Measurements from ENCODE around the gene RNF151. TPM values are rescaled to one million over a fixed set of nuclear protein-coding genes. Genes with fewer than 3 reads are reported as not detected.

The RNF151 gene
- total RNA-seq, 1 experiment from 2014 or later = 0.28 TPM

DNA sequence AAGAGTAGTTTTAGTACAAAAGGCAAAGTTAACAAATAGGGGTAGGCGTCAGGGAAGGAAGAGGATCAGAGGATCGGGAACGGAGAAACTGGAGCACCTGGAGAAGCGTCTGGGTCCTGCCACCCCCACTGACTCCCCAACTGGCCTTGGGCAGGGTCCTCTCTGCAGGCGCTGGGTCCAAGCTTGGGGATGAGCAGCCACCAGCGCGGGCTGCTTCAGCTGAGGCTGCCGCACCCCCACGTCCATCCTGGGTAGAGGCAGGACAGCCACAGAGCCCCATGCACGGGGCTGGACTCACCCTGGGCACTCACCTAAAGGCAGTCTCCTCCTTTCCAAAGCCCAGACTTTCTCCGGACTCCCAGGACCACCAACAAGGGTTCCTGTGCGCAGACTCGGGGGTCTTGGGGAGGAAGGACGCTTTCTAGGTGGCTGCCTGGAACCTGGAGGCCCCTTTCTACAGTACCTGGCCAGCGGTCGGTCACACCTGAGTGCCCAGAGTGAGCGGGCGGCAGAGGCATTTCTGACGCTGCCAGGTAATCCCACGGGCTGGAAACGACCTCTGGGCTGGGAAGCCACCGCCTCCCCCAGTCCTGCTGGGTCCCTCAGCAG lies 49.5 kb upstream of the RNF151 start:
- Histone ChIP-seq H2BK12ac (ENCODE audit: insufficient read length, low read depth, low read length) (no peak overlapping the region), H3K4ac (ENCODE audit: low read depth, low read length) (no peak overlapping the region), H3K27ac (ENCODE audit: insufficient read length, low read depth, low read length) (no peak overlapping the region), H3K9me3 (ENCODE audit: control insufficient read depth, low read depth, low read length) (no peaks in the 10 kb centered on the region), H3K23me2 (ENCODE audit: insufficient read length, low read depth, low read length, poor library complexity, severe bottlenecking) (peaks cover 4% of the 10 kb centered on the region), H3K14ac (ENCODE audit: insufficient read depth, low read length) (no peak overlapping the region; the same call in 1 of the 2 replicates), H4K5ac (ENCODE audit: insufficient read length, low read depth, low read length) (no peak overlapping the region), H4K8ac (replicated peaks; ENCODE audit: insufficient read length, low read depth, low read length) (no peak overlapping the region), H2BK15ac (ENCODE audit: low read depth, low read length) (no peak overlapping the region), H3T11ph (ENCODE audit: low read length) (no peak overlapping the region), H2BK120ac (ENCODE audit: low read depth, low read length, poor library complexity, severe bottlenecking) (no peak overlapping the region), H3K18ac (ENCODE audit: insufficient read length, low read depth, low read length) (no peak overlapping the region), H2AFZ (ENCODE audit: low read length) (no peak overlapping the region), H3K79me1 (ENCODE audit: insufficient read depth, low read depth, low read length, poor library complexity, severe bottlenecking) (no peaks in the 10 kb centered on the region), H3K23ac (ENCODE audit: insufficient read length, low read depth, low read length) (no peak overlapping the region), H4K20me1 (ENCODE audit: control insufficient read depth, insufficient read depth, insufficient read length) (no peaks in the 10 kb centered on the region), H2AK5ac (ENCODE audit: insufficient read length, low read length) (no peak overlapping the region), H3K27me3 (ENCODE audit: insufficient read depth, low read length) (peaks cover 43% of the 10 kb centered on the region), H2BK5ac (ENCODE audit: insufficient read length, low read length) (no peak overlapping the region), H4K91ac (ENCODE audit: insufficient read length, low read depth, low read length) (no peak overlapping the region), H3K4me1 (ENCODE audit: insufficient read depth, low read length) (no peaks in the 10 kb centered on the region; the same call in 1 of the 2 replicates), H3K9ac (ENCODE audit: extremely low read depth, insufficient read length, low read length) (no peak overlapping the region), H2BK20ac (ENCODE audit: low read depth, low read length, poor library complexity, severe bottlenecking) (no peak overlapping the region), H3K56ac (ENCODE audit: insufficient read length, low read depth, low read length) (no peak overlapping the region), H3K79me2 (ENCODE audit: insufficient read depth, low read length) (no peaks in the 10 kb centered on the region), H3K4me2 (ENCODE audit: insufficient read depth, insufficient read length, low read length) (peak overlapping the region; percentile 40)
- Mint-ChIP-seq H3K36me3 (ENCODE audit: insufficient read depth in 1 of 3, low read depth in 3 of 3) (no peaks in the 10 kb centered on the region), H3K4me1 (peaks cover 14 to 55% of the 10 kb centered on the region in 2 experiments), H3K27me3 (ENCODE audit: low read depth) (peaks cover 81% of the 10 kb centered on the region), H3K9me3 (no peaks in the 10 kb centered on the region), H3K4me3 (peak overlapping the region; percentile 40 to 65; a peak in 4 of 5 replicates), H3K27ac (no peak overlapping the region)
- no CpG with 5 or more reads among the region's 22 CpGs for WGBS (ENCODE audit: extremely low coverage, insufficient read length, low lambda C conversion rate)
- TF ChIP-seq, protein P1, sequence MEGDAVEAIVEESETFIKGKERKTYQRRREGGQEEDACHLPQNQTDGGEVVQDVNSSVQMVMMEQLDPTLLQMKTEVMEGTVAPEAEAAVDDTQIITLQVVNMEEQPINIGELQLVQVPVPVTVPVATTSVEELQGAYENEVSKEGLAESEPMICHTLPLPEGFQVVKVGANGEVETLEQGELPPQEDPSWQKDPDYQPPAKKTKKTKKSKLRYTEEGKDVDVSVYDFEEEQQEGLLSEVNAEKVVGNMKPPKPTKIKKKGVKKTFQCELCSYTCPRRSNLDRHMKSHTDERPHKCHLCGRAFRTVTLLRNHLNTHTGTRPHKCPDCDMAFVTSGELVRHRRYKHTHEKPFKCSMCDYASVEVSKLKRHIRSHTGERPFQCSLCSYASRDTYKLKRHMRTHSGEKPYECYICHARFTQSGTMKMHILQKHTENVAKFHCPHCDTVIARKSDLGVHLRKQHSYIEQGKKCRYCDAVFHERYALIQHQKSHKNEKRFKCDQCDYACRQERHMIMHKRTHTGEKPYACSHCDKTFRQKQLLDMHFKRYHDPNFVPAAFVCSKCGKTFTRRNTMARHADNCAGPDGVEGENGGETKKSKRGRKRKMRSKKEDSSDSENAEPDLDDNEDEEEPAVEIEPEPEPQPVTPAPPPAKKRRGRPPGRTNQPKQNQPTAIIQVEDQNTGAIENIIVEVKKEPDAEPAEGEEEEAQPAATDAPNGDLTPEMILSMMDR (conservative IDR thresholded peaks at IDR 0.05) = no peak
- no peak for DNase-seq

Data from H9 (cell line).